CD4-positive, alpha-beta T cell (primary cell): ENCODE data around the gene XRCC2. TPM values are rescaled to one million over a fixed set of nuclear protein-coding genes. Genes with fewer than 3 reads are reported as not detected.
A peak's percentile ranks its signal among the peaks of the same experiment; 100 is the strongest.
"Not testable (repeated sequence)": the region's sequence is repeated elsewhere in the genome, so short reads cannot be mapped to it uniquely, and the experiment has no call there.

ENCODE experiments used
- ATAC-seq: fragments of 200-7000 bp; cut with Tn5 transposase; one replicate; pipeline ENCODE4 v1.10.0; 2022; ENCODE audit warnings: mild to moderate bottlenecking; ENCODE audit not compliant: poor library complexity
- CTCF ChIA-PET: fragments of 350-600 bp; sonication (Branson Sonifier 250); formaldehyde crosslinking; loops from one replicate; lab custom pipeline; 2021; ENCODE audit warnings: antibody characterized with exemption, inconsistent platforms; lab: Charles Lee
- POLR2A ChIA-PET: fragments of 350-600 bp; sonication (Branson Sonifier 250); formaldehyde crosslinking; loops from one replicate; lab custom pipeline; 2021; ENCODE audit warnings: antibody characterized with exemption, inconsistent platforms; lab: Charles Lee
- DNase-seq, 14 experiments: peaks; one replicate each; pipeline ENCODE4 v3.0.0-alpha.2; 2013 to 2020; ENCODE audit warnings: mixed read lengths in 2 of 14
- H3K27ac ChIP-seq, 2 donors: one replicate each; pipeline versions ENCODE4 v1.5.1 to v1.7.0; 2013; ENCODE audit warnings: low read length in 2 of 2, low read depth in 1 of 2, mild to moderate bottlenecking in 1 of 2
- H3K27me3 ChIP-seq, 2 experiments: 1 replicate in 1 of 2; 2 replicates in 1 of 2; pipeline versions ENCODE4 v1.6.1 to v1.7.0; 2013; ENCODE audit warnings: low read length in 2 of 2, control low read depth in 1 of 2, mild to moderate bottlenecking in 1 of 2, moderate library complexity in 1 of 2; ENCODE audit not compliant: insufficient read depth in 2 of 2, control insufficient read depth in 1 of 2
- H3K36me3 ChIP-seq: one replicate; pipeline ENCODE4 v1.6.1; 2013; ENCODE audit warnings: low read length, control low read depth; ENCODE audit not compliant: insufficient read depth
- H3K4me1 ChIP-seq: one replicate; pipeline ENCODE4 v1.6.1; 2013; ENCODE audit warnings: low read length, control low read depth; ENCODE audit not compliant: insufficient read depth
- H3K4me3 ChIP-seq: one replicate; pipeline ENCODE4 v1.5.1; 2013; ENCODE audit warnings: mild to moderate bottlenecking, low read length, moderate library complexity
- H3K9me3 ChIP-seq, 2 experiments: 1 replicate in 1 of 2; 2 replicates in 1 of 2; pipeline versions ENCODE4 v1.6.1 to v1.7.0; 2013; ENCODE audit warnings: low read length in 2 of 2, mild to moderate bottlenecking in 2 of 2, control low read depth in 1 of 2, moderate library complexity in 1 of 2; ENCODE audit not compliant: control insufficient read depth in 1 of 2, insufficient read depth in 1 of 2
- H3K27ac Mint-ChIP-seq: one replicate; pipeline ENCODE4 v1.8.0; 2020; ENCODE audit warnings: mixed read lengths
- H3K27me3 Mint-ChIP-seq: one replicate; pipeline ENCODE4 v1.8.0; 2021; ENCODE audit warnings: mixed read lengths
- H3K36me3 Mint-ChIP-seq: one replicate; pipeline ENCODE4 v1.8.0; 2021; ENCODE audit warnings: low read depth, mixed read lengths
- H3K4me1 Mint-ChIP-seq: one replicate; pipeline ENCODE4 v1.8.0; 2021; ENCODE audit warnings: low read depth, mixed read lengths
- H3K4me3 Mint-ChIP-seq: one replicate; pipeline ENCODE4 v1.8.0; 2020; ENCODE audit warnings: mild to moderate bottlenecking, mixed read lengths
- H3K9me3 Mint-ChIP-seq: one replicate; pipeline ENCODE4 v1.8.0; 2020; ENCODE audit warnings: mixed read lengths
- intact Hi-C, 2 experiments: fragments of 100-400 bp; cut with DNase I in 1 of 2; cut with micrococcal nuclease in 1 of 2; formaldehyde crosslinking; loops; one replicate each; pipeline versions ENCODE4 v1.15.1 to v1.9.0; 2023 to 2025; cut with DNase I, micrococcal nuclease
- polyA plus RNA-seq, 2 donors: library from polyadenylated mRNA; unstranded; fragments of 120-200 nt; gene quantifications; one replicate each; pipeline ENCODE4 v1.2.1, GENCODE V29; 2013
- total RNA-seq, 174 experiments: library from RNA in 2 of 174; stranded (reverse) in 2 of 174; gene quantifications; one replicate each; pipeline ENCODE4 v1.2.3 and lab custom pipeline; 2021 to 2026
- TF ChIP-seq, protein P1 (sequence below): fragments of 200-600 bp; IDR thresholded peaks from one replicate; pipeline ENCODE4 v1.8.0; 2022; ENCODE audit warnings: antibody characterized with exemption, mild to moderate bottlenecking

The XRCC2 gene
- total RNA-seq (under 1 TPM; 0.25 to 0.41 TPM), total RNA-seq (lab: John Stamatoyannopoulos, UW) (0 to 94.3 (median 2.3) reads per million in 172 experiments)
- 0.71 TPM for polyA plus RNA-seq (2013, experiment 1 of 2)
- 0.75 TPM for polyA plus RNA-seq (2013, experiment 2 of 2)

DNA sequence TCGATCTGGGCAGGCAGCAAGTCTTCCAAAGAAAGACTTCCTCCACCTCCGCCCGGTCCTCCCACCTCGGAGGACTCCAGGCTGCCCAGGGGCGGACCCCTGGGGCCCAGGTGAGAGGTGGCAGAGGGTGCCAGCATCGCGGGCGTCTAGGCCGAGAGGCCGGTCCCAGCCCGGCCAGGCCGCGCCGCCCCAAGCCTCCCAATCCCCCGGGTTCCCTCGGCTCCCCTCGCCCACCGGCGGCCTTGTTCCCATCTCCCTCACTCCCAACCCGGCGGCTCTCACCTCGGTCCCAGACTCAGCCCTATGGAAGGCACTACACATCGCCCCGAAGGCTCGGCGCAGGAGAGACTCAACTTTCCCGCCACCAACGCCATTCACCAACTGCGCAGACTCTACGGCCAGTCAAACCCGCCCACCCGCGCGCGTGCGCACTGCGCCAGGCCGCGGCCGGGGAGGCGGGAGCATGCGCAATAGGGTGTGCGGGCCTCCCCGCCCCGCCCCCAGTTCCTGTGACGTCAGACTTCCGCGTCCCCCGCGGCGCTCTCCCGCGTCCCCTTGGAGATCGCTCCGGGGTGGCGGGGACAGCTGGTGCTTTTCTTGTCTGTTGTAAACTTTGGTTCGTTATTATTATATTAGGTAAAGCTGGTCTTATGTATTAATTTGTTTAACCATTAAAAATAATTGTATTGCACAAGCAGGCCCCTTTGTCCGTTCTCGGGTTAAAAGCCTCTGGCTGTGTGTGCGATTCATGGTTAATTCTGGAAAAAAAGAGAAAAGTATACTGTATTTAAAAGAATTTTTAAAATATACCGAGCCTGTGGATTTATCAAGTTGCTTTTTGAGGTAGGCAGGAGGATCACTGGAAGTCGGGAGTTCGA, at the start of gene XRCC2:
Gene XRCC2, minus strand, starts transcription at position 383 of the 878 bp plus-strand sequence. Its CDS starts 62 bp downstream, at position 321.
- TF ChIP-seq, protein P1, sequence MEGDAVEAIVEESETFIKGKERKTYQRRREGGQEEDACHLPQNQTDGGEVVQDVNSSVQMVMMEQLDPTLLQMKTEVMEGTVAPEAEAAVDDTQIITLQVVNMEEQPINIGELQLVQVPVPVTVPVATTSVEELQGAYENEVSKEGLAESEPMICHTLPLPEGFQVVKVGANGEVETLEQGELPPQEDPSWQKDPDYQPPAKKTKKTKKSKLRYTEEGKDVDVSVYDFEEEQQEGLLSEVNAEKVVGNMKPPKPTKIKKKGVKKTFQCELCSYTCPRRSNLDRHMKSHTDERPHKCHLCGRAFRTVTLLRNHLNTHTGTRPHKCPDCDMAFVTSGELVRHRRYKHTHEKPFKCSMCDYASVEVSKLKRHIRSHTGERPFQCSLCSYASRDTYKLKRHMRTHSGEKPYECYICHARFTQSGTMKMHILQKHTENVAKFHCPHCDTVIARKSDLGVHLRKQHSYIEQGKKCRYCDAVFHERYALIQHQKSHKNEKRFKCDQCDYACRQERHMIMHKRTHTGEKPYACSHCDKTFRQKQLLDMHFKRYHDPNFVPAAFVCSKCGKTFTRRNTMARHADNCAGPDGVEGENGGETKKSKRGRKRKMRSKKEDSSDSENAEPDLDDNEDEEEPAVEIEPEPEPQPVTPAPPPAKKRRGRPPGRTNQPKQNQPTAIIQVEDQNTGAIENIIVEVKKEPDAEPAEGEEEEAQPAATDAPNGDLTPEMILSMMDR: no peak
- Histone ChIP-seq H3K36me3 (no peaks in the 10 kb centered on the region), H3K4me1 (peaks cover 14% of the 10 kb centered on the region), H3K4me3 (peak within 1 kb of the TSS; percentile 73), H3K27me3 (no peaks in the 10 kb centered on the region), H3K27ac (peak within 1 kb of the TSS; percentile 13 to 83), H3K9me3 (no peaks in the 10 kb centered on the region)
- no peaks in the 10 kb centered on the region for H3K9me3 Mint-ChIP-seq
- H3K27me3 Mint-ChIP-seq: no peaks in the 10 kb centered on the region
- peak within 1 kb of the TSS; percentile 73 for H3K27ac Mint-ChIP-seq
- CTCF ChIA-PET: no interaction called here
- H3K4me3 Mint-ChIP-seq: peak within 1 kb of the TSS; percentile 92
- H3K36me3 Mint-ChIP-seq: peaks cover 5% of the 10 kb centered on the region
- DNase-seq (peak; percentile 87 to 98 (median 95)), ATAC-seq (peak; percentile 94)
- POLR2A ChIA-PET: interaction anchor here (0.5 kb wide), 1 partner anchor 113 kb away, joined by 3 read pairs; no protein-coding TSS in a partner anchor
- H3K4me1 Mint-ChIP-seq: peaks cover 10% of the 10 kb centered on the region
- intact Hi-C loops: loop anchor here (2.0 to 10.0 kb wide), 7 partner anchors 211 to 1331 kb away; partner anchors contain the start of genes GALNT11 (in 1 of the 2), KMT2C (in 1 of the 2), NUB1 (in 1 of the 2) and PRKAG2 (in 1 of the 2)

DNA sequence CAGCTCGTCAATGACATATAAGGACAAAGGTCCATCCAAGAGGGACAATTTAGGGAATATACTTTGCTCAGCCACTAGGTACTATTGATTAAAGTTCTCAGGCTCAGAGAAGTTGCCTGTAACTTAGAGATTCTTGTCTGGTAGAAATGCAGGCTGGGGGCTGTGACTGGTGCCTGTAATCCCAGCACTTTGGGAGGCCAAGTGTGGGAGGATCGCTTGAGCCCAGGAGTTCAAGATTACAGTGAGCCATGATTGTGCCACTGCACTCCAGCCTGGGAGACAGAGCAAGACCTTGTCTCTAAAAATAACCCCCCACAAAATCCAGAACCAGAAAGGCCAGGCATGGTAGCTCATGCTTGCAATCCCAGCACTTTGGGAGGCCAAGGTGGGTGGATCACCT, 47.4 kb upstream of the XRCC2 start:
- TF ChIP-seq, protein P1: no peak

DNA sequence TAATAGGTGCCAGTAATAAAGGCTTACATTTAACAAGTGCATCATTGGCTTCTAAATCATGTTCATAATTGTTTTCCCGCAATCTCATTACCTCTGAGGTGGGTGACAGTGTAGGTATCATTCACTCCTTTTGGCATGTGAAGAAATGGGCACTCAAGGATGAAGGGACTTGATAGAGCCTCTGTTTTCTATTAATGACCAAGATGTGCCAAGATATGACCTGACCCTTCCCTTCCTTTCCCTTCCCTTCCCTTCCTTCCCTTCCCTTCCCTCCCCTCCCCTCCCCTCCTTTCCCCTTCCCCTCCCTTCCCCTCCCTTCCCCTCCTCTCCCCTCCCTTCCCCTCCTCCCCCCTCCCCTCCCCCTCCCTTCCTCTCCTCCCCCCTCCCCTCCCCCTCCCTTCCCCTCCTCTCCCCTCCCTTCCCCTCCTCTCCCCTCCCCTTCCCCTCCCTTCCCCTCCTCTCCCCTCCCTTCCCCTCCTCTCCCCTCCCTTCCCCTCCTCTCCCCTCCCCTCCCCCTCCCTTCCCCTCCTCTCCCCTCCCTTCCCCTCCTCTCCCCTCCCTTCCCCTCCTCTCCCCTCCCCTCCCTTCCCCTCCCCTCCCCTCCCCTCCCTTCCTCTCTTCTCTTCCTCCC, 36.6 kb upstream of the XRCC2 start:
- DNase-seq, ATAC-seq, H3K36me3 ChIP-seq, H3K9me3 ChIP-seq, H3K4me1 ChIP-seq, H3K27ac ChIP-seq, H3K27me3 ChIP-seq, CTCF ChIA-PET, H3K4me3 Mint-ChIP-seq, H3K9me3 Mint-ChIP-seq, H3K27ac Mint-ChIP-seq, POLR2A ChIA-PET, H3K4me1 Mint-ChIP-seq, intact Hi-C loops, H3K4me3 ChIP-seq, H3K36me3 Mint-ChIP-seq, H3K27me3 Mint-ChIP-seq: not testable (repeated sequence)

More for the DNA sequence above, 47.4 kb upstream of the XRCC2 start:
- Mint-ChIP-seq H3K4me3 (no peak overlapping the region), H3K27ac (no peak overlapping the region), H3K9me3 (no peaks in the 10 kb centered on the region), H3K4me1 (no peaks in the 10 kb centered on the region), H3K36me3 (no peaks in the 10 kb centered on the region), H3K27me3 (no peaks in the 10 kb centered on the region)
- no peaks in the 10 kb centered on the region for H3K27me3 ChIP-seq
- H3K4me3 ChIP-seq: no peak overlapping the region
- no peak overlapping the region for H3K27ac ChIP-seq
- CTCF ChIA-PET: interaction anchor here (0.7 kb wide), 1 partner anchor 27 kb away, joined by 3 read pairs; no protein-coding TSS in a partner anchor
- H3K9me3 ChIP-seq: no peaks in the 10 kb centered on the region
- no peak for DNase-seq
- H3K4me1 ChIP-seq: no peaks in the 10 kb centered on the region
- H3K36me3 ChIP-seq: no peaks in the 10 kb centered on the region
- intact Hi-C loops: no loop called here
- ATAC-seq: no peak
- POLR2A ChIA-PET: no interaction called here
